ENCODE data around the gene JAM2.

The JAM2 gene

GRCh38 chr21:25636727-25637126 lies 2.3 kb upstream of the JAM2 start:
- Mint-ChIP-seq H3K36me3 (ENCODE audit: low read depth) (no peaks in the 10 kb centered on the region), H3K27me3 (peaks cover 47% of the 10 kb centered on the region), H3K9me3 (no peaks in the 10 kb centered on the region), H3K4me3 (no peak overlapping the region), H3K27ac (no peak overlapping the region), H3K4me1 (ENCODE audit: low read depth) (peaks cover 25% of the 10 kb centered on the region)

GRCh38 chr21:25637851-25638659 lies 1.0 kb upstream of the JAM2 start:
- Mint-ChIP-seq H3K27ac (no peak overlapping the region), H3K27me3 (peaks cover 48% of the 10 kb centered on the region), H3K36me3 (ENCODE audit: low read depth) (no peaks in the 10 kb centered on the region), H3K4me1 (ENCODE audit: low read depth) (peaks cover 25% of the 10 kb centered on the region), H3K4me3 (peak overlapping the region; percentile 73), H3K9me3 (no peaks in the 10 kb centered on the region)

- H3K4me1 Mint-ChIP-seq (ENCODE audit: low read depth), result peaks cover 25% of the 10 kb centered on the region
- peaks cover 48% of the 10 kb centered on the region for H3K27me3 Mint-ChIP-seq
- no peaks in the 10 kb centered on the region for H3K9me3 Mint-ChIP-seq
- no peak overlapping the region for H3K27ac Mint-ChIP-seq
- H3K36me3 Mint-ChIP-seq (ENCODE audit: low read depth), result no peaks in the 10 kb centered on the region
- H3K4me3 Mint-ChIP-seq, result peak overlapping the region; percentile 73
Observed at GRCh38 chr21:25639551-25640201, 618 bp downstream of the JAM2 start.

DNA sequence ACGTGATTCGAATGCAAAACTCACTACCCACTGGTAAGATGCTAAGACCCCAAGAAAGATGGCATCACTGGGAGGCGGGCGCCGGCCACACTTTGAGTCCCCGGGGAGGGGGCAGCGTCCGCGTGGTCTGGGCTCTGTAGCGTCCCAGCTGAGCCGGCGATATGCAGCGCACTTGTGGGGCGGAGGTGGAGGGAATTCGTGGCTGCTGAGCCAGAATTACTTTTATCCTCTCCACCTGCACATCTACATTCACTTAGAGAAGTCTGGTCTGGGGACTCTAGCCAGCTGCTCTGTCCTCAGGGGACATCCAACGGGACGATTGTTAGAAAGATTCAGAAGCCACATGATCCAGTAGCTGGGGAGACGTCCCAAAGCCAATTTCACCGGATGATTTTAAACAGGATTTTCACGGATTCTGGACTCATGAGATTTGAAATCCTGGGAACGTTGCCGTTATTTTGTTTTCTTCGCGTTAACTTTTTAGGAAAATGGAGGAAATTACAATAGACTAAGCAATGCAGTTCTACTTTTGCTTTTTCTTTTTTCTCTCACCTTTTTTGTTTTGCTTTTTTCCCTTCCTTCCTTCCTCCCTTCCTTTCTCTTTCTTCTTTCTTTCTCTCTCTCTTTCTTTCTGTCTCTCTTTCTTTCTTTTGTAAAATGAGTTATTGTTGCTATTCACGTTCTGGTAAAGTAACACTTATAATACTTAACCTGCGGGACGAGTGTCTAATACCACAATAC lies 1.3 kb downstream of the JAM2 start:
- Mint-ChIP-seq H3K4me1 (ENCODE audit: low read depth) (peaks cover 23% of the 10 kb centered on the region), H3K27me3 (peaks cover 43% of the 10 kb centered on the region), H3K4me3 (peak overlapping the region; percentile 73), H3K9me3 (no peaks in the 10 kb centered on the region), H3K36me3 (ENCODE audit: low read depth) (no peaks in the 10 kb centered on the region), H3K27ac (peak overlapping the region; percentile 47)

DNA sequence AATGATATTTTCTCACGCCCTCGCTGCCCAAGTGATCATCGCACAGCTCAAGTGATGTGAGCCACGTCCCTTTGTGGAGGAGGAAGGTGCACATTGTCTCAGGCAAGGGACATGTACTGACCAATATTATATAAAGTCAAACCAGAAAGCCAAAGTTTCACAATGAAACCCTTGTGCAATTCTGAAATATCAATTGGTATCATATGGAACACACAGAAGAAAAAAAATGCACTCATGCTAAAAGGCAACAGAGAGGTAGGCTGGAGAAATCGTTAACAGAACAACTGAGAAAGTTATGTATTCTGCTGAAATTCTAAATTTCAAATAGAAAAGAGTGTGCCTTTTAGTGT lies 1.9 kb downstream of the JAM2 start:
- Mint-ChIP-seq H3K4me3 (peak overlapping the region; percentile 73), H3K9me3 (no peaks in the 10 kb centered on the region), H3K27me3 (peaks cover 41% of the 10 kb centered on the region), H3K4me1 (ENCODE audit: low read depth) (peaks cover 21% of the 10 kb centered on the region), H3K36me3 (ENCODE audit: low read depth) (no peaks in the 10 kb centered on the region), H3K27ac (peak overlapping the region; percentile 47)

GRCh38 chr21:25643486-25643885 lies 4.4 kb downstream of the JAM2 start:
- H3K9me3 Mint-ChIP-seq, result no peaks in the 10 kb centered on the region
- H3K27ac Mint-ChIP-seq, result no peak overlapping the region
- no peak overlapping the region for H3K4me3 Mint-ChIP-seq
- H3K27me3 Mint-ChIP-seq, result peaks cover 24% of the 10 kb centered on the region
- H3K4me1 Mint-ChIP-seq (ENCODE audit: low read depth), result peaks cover 16% of the 10 kb centered on the region
- no peaks in the 10 kb centered on the region for H3K36me3 Mint-ChIP-seq (ENCODE audit: low read depth)

DNA sequence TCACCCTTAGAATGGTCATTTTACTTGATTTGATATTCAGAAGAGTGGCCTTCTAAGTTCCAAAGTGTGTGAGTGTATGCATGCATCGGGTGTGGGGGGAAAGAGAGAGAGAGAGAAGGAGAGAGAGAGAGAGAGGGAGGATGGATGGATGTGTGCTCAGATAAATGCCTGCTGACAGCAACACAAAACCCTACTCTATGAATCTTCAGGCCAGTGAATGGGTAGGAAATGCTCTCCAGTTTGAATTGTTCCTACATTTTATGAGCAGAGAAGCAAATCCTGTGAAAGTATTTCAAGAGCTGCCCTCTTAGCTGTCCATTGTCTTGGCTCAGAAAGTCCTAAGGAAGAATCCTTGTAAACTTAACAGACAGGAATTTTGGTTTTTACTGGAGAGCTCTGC lies 7.4 kb downstream of the JAM2 start:
- Mint-ChIP-seq H3K4me1 (ENCODE audit: low read depth) (peaks cover 6% of the 10 kb centered on the region), H3K27me3 (peaks cover 11% of the 10 kb centered on the region), H3K9me3 (no peaks in the 10 kb centered on the region), H3K36me3 (ENCODE audit: low read depth) (no peaks in the 10 kb centered on the region), H3K4me3 (no peak overlapping the region), H3K27ac (no peak overlapping the region)

DNA sequence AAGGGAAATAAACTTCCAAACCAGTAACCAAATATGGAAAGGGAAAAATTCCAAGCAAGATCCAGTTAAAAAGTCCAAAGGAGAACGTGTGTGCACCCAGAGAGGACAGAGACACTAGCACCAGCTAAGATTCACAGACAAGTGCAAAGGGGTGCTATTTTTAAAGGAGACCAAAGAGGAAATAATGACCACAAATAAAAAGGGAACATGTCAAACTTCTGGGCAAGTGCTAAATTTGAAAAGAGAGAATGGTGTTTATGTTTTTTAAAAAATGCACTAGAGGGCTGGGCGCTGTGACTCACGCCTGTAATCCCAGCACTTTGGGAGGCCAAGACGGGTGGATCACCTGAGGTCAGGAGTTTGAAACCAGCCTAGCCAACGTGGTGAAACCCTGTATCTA lies 8.6 kb downstream of the JAM2 start:
- H3K9me3 Mint-ChIP-seq, result no peaks in the 10 kb centered on the region
- H3K4me1 Mint-ChIP-seq (ENCODE audit: low read depth), result peaks cover 6% of the 10 kb centered on the region
- peaks cover 7% of the 10 kb centered on the region for H3K27me3 Mint-ChIP-seq
- no peak overlapping the region for H3K4me3 Mint-ChIP-seq
- no peaks in the 10 kb centered on the region for H3K36me3 Mint-ChIP-seq (ENCODE audit: low read depth)
- no peak overlapping the region for H3K27ac Mint-ChIP-seq

- peaks cover 7% of the 10 kb centered on the region for H3K27me3 Mint-ChIP-seq
- H3K4me1 Mint-ChIP-seq (ENCODE audit: low read depth), result peaks cover 6% of the 10 kb centered on the region
- H3K9me3 Mint-ChIP-seq, result no peaks in the 10 kb centered on the region
- no peak overlapping the region for H3K27ac Mint-ChIP-seq
- no peaks in the 10 kb centered on the region for H3K36me3 Mint-ChIP-seq (ENCODE audit: low read depth)
- H3K4me3 Mint-ChIP-seq, result no peak overlapping the region
Observed at GRCh38 chr21:25649146-25649545, 10.1 kb downstream of the JAM2 start.

- Mint-ChIP-seq H3K4me3 (no peak overlapping the region), H3K4me1 (ENCODE audit: low read depth) (no peaks in the 10 kb centered on the region), H3K36me3 (ENCODE audit: low read depth) (no peaks in the 10 kb centered on the region), H3K9me3 (peaks cover 4% of the 10 kb centered on the region), H3K27ac (no peak overlapping the region), H3K27me3 (no peaks in the 10 kb centered on the region)
Observed at GRCh38 chr21:25656412-25656811, 17.4 kb downstream of the JAM2 start.

GRCh38 chr21:25657140-25657539 lies 18.1 kb downstream of the JAM2 start:
- Mint-ChIP-seq H3K27ac (no peak overlapping the region), H3K4me1 (ENCODE audit: low read depth) (no peaks in the 10 kb centered on the region), H3K36me3 (ENCODE audit: low read depth) (no peaks in the 10 kb centered on the region), H3K9me3 (peaks cover 4% of the 10 kb centered on the region), H3K27me3 (no peaks in the 10 kb centered on the region), H3K4me3 (no peak overlapping the region)

DNA sequence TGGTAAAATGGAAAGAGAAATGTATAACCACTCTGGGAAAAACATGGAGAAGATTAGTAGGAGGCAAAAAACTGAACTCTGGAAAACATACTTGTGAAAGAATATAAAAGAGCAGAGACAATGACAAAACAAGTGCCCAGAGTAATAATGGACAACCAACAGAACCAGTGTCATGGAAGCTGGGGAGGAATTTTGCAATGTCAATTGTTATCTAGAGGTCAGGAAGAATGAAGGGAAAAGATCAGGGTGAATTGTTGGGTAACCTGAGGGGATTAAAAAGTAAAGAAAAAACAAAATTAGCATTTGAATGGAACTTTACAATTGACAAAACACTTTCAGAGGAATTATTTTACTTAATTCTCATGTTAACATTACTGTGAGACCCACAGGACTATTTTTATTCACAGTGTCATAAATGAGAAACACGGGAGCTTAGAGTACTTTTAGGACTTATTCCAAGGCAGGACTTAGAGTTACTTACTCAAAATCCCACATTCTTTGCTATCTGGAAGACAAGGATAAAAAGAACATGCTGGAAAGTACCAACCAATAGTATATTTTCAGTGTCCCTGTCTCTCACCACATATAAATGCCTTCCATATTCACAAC lies 19.5 kb downstream of the JAM2 start:
- H3K27me3 Mint-ChIP-seq, result no peaks in the 10 kb centered on the region
- H3K4me3 Mint-ChIP-seq, result no peak overlapping the region

DNA sequence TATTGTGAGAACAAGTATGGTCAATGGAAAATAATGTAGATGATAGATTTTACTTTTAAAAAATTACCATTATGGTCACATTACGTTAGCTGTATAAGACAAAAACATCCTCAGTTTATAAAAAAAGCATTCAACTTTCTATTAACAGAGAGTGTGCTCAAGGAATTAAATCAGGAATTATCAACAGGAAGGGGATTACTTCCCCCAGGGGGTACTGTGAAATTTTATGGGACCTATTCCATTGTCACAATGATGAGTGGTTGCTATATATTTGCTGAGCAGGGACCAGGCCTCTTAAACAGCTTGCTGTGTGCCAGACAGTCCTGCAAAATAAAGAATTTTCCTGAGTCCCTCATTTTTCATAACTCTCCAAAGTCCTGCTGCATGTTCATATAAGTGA lies 21.2 kb downstream of the JAM2 start:
- Mint-ChIP-seq H3K36me3 (ENCODE audit: low read depth) (no peaks in the 10 kb centered on the region), H3K4me1 (ENCODE audit: low read depth) (no peaks in the 10 kb centered on the region), H3K4me3 (no peak overlapping the region), H3K27me3 (no peaks in the 10 kb centered on the region), H3K9me3 (no peaks in the 10 kb centered on the region), H3K27ac (no peak overlapping the region)

More for the DNA sequence above, 19.5 kb downstream of the JAM2 start:
- H3K36me3 Mint-ChIP-seq (ENCODE audit: low read depth), result no peaks in the 10 kb centered on the region
- H3K9me3 Mint-ChIP-seq, result peaks cover 4% of the 10 kb centered on the region
- no peak overlapping the region for H3K27ac Mint-ChIP-seq
- no peaks in the 10 kb centered on the region for H3K4me1 Mint-ChIP-seq (ENCODE audit: low read depth)

DNA sequence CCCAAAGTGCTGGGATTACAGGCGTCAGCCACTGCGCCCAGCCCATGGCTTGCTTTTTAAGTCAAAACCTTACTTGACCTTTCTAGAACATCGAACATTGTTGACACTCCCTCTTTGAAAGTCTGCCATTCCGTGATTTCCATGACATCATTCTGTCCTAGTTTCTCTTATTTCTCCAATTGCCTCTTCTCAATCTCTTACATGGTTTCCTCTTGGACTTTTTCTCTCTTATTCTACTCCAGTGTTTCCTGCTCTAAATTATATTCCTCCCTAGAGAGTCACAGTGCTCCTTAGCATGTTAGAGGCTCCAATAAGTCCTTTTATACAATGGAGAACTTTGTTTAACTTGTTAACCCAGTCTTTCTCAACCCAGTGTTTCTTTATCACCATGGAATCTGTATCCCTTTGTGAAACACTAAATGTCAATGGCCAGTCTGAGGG lies 25.5 kb downstream of the JAM2 start:
- H3K27me3 Mint-ChIP-seq, result peaks cover 3% of the 10 kb centered on the region
- H3K4me1 Mint-ChIP-seq (ENCODE audit: low read depth), result no peaks in the 10 kb centered on the region
- no peaks in the 10 kb centered on the region for H3K36me3 Mint-ChIP-seq (ENCODE audit: low read depth)
- H3K27ac Mint-ChIP-seq, result no peak overlapping the region
- no peak overlapping the region for H3K4me3 Mint-ChIP-seq
- no peaks in the 10 kb centered on the region for H3K9me3 Mint-ChIP-seq

- Mint-ChIP-seq H3K36me3 (ENCODE audit: low read depth) (no peaks in the 10 kb centered on the region), H3K27ac (no peak overlapping the region), H3K27me3 (peaks cover 3% of the 10 kb centered on the region), H3K4me1 (ENCODE audit: low read depth) (no peaks in the 10 kb centered on the region), H3K4me3 (no peak overlapping the region), H3K9me3 (no peaks in the 10 kb centered on the region)
Observed at GRCh38 chr21:25670726-25671125, 31.7 kb downstream of the JAM2 start.
